ENCODE measurements around the gene ABLIM3.

DNA sequence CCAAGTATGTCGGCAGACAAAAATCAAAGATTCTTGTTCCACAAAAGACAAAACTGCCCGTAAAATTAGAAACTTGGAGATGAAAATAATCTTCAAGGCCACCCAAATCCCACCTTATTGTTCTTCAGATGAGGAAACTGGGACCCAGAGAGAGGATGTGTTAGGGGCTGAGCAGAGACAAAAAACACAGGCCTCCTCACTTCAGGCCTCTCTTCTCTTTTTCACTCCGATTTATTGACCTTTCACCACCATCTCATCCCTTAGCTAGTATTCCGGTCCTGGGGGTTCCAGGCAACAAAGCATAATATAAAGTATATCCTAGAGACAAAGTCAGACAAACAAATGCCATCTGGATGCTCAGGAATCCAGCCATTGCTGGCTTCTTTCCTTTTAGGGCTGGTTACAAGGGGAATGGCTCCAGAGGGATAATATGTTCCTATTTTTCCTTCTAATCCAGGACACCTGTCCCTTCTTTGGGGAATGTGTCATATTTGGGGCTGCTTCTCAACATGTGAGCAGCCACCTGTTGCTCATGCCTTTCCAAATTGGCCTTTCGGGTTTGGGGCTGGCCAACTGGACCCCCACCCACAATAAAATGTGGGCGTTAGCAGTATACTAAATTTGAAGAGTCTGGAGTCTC is 88.1 kb downstream of the ABLIM3 start:
- no peak for TF ChIP-seq POLR2AphosphoS5 (IDR thresholded peaks at IDR 0.05; ENCODE audit: low read depth, low read length)
- no peak for TF ChIP-seq POLR2A (IDR thresholded peaks at IDR 0.05; ENCODE audit: low read depth, low read length)
- TF ChIP-seq SPI1 (IDR thresholded peaks at IDR 0.05; ENCODE audit: low read depth, low read length) = no peak
- no peak for TF ChIP-seq TAF1 (IDR thresholded peaks at IDR 0.05; ENCODE audit: low read depth, low read length)
- TF ChIP-seq POU2F2 (IDR thresholded peaks at IDR 0.05; ENCODE audit: low read depth, low read length) = no peak
- TF ChIP-seq PAX5 (IDR thresholded peaks at IDR 0.05; ENCODE audit: insufficient read depth, low read length, severe bottlenecking) = no peak
